Measurements from ENCODE around the gene HNRNPD. TPM values are rescaled to one million over a fixed set of nuclear protein-coding genes. Genes with fewer than 3 reads are reported as not detected.

The HNRNPD gene, protein sequence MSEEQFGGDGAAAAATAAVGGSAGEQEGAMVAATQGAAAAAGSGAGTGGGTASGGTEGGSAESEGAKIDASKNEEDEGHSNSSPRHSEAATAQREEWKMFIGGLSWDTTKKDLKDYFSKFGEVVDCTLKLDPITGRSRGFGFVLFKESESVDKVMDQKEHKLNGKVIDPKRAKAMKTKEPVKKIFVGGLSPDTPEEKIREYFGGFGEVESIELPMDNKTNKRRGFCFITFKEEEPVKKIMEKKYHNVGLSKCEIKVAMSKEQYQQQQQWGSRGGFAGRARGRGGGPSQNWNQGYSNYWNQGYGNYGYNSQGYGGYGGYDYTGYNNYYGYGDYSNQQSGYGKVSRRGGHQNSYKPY
- 215 to 303 TPM (median 222 TPM) in 5 replicates for total RNA-seq (2022; extraction: Qiagen RNA extraction)

DNA sequence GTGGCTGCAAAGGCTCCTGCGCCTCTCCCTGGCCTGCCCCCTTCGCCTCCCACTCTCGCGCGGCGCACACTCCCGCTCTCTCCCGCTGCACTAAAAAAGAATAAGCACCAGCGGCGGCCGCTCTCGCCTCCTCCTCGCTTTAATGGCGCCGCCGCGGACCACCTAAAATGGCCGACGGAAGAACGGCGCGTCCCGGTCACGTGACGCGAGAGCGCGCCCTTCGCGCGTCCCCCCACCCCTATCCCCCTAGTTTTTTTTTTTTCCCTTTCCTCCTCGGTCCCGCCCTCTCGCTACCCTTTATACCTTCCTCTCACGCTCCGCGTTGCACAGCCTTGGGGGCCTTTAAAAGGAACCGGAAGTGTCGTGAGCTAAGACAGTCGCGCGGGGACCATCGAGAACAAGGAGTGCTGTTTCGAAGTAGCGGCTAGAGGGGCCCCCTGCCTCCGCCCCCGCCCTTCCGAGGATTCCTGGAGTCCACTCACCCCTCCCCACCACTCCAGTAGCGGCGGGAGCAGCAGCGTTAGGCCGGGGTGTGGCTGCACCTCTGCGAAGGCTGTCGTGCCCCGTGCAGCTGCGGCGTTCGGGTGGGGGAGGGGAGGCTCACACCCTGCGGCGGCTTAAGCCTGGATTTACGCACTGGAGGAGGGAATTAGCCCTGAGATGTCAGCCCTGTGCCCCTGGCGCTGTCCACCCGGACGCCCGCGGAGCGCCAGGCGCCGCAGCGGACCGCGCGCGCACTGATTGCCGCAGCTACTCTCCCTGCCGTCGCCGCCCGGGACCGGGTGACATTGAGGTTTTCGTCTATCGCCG, at the start of gene HNRNPD:
TSS of gene HNRNPD (minus strand) at position 176 of the 810 bp plus-strand sequence. CDS start 313 bp downstream, outside the sequence.

Other genes starting within 250 kb of the HNRNPD start
- gene HNRNPDL, start 56.5 kb upstream of the HNRNPD start, total RNA-seq (2022; extraction: Qiagen RNA extraction) = 223 to 360 TPM (median 270 TPM) in 5 replicates
- gene ENOPH1, start 56.6 kb upstream of the HNRNPD start, total RNA-seq (2022; extraction: Qiagen RNA extraction) = 28.4 to 33.2 TPM (median 31.5 TPM) in 5 replicates
- 0.87 to 1.2 TPM (median 0.98 TPM) in 5 replicates for gene TMEM150C, start 188.0 kb upstream of the HNRNPD start, total RNA-seq (2022; extraction: Qiagen RNA extraction)

Measured in A549 treated with AZD2906 at 1 μM for 4 hours (cell line).